Lung (tissue), 12 donors: ENCODE data around the gene GPR176. TPM values are rescaled to one million over a fixed set of nuclear protein-coding genes. Genes with fewer than 3 reads are reported as not detected.

ENCODE experiments used
- ATAC-seq: fragments of 200-7000 bp; cut with Tn5 transposase; one replicate; pipeline ENCODE4 v1.9.1; 2020; ENCODE audit warnings: moderate number of reproducible peaks; ENCODE audit not compliant: insufficient read depth, low FRiP score
- DNase-seq, 3 donors: peaks; one replicate each; pipeline ENCODE4 v3.0.0-alpha.2; 2013 to 2017
- H3K27ac ChIP-seq, 2 donors: one replicate each; pipeline ENCODE4 v1.5.1; 2013; ENCODE audit warnings: mild to moderate bottlenecking in 2 of 2, moderate library complexity in 2 of 2, control low read depth in 1 of 2, inconsistent platforms in 1 of 2, low read depth in 1 of 2, low read length in 1 of 2
- H3K27me3 ChIP-seq, 3 donors: one replicate each; pipeline ENCODE4 v1.5.1; 2013; ENCODE audit warnings: low read length in 2 of 3; ENCODE audit not compliant: control insufficient read depth in 3 of 3, insufficient read depth in 3 of 3
- H3K36me3 ChIP-seq, 4 donors: one replicate each; pipeline ENCODE4 v1.5.1; 2013; ENCODE audit warnings: low read length in 4 of 4, mild to moderate bottlenecking in 1 of 4, moderate library complexity in 1 of 4; ENCODE audit not compliant: control insufficient read depth in 4 of 4, insufficient read depth in 4 of 4
- H3K4me1 ChIP-seq, 5 donors: one replicate each; pipeline ENCODE4 v1.5.1; 2013; ENCODE audit warnings: low read length in 5 of 5, mild to moderate bottlenecking in 2 of 5, moderate library complexity in 1 of 5; ENCODE audit not compliant: control insufficient read depth in 5 of 5, insufficient read depth in 5 of 5
- H3K4me3 ChIP-seq: one replicate; pipeline ENCODE4 v1.5.1; 2013; ENCODE audit warnings: mild to moderate bottlenecking, control low read depth, moderate library complexity
- H3K9ac ChIP-seq, 2 donors: one replicate each; pipeline ENCODE4 v1.5.1; 2013; ENCODE audit warnings: low read length in 2 of 2, control low read depth in 1 of 2; ENCODE audit not compliant: insufficient read depth in 1 of 2
- H3K9me3 ChIP-seq, 4 donors: one replicate each; pipeline ENCODE4 v1.5.1; 2013; ENCODE audit warnings: low read length in 3 of 4, mild to moderate bottlenecking in 1 of 4, moderate library complexity in 1 of 4; ENCODE audit not compliant: control insufficient read depth in 4 of 4, insufficient read depth in 3 of 4
- WGBS, 2 donors: extraction: QIAGEN DNeasy Blood & Tissue Kit; methylation state at CpG; one replicate each; pipeline ENCODE4 v1.1.7; 2013; 5-methylcytosine and 5-hydroxymethylcytosine counted together
- polyA plus RNA-seq, 2 donors: library from polyadenylated mRNA; stranded (reverse); fragments of 200-250 nt; gene quantifications; one replicate each; pipeline ENCODE4 v1.2.1, GENCODE V29; 2013
- total RNA-seq, 2 donors: library from RNA; depleted of rRNA in 1 of 2; stranded (reverse); fragments of >200 nt in 1 of 2; gene quantifications; one replicate each; pipeline ENCODE4 v1.2.1, GENCODE V29; 2014 to 2021
- TF ChIP-seq, protein P1 (sequence below): IDR thresholded peaks from 2 replicates; pipeline ENCODE4 v1.5.1; 2012; ENCODE audit warnings: mild to moderate bottlenecking; ENCODE audit errors: control extremely low read depth, extremely low read depth
- donor health status: control.
- donor health status: control.
- donor health status: Bipolar disorder and iron deficiency.
- donor health status: healthy.
- donor health status: DM: yes; HTN: yes; CAD: no.

The GPR176 gene
- total and polyA plus RNA-seq, 4 donors, result 1.7 to 9.0 (median 6.6) TPM

DNA sequence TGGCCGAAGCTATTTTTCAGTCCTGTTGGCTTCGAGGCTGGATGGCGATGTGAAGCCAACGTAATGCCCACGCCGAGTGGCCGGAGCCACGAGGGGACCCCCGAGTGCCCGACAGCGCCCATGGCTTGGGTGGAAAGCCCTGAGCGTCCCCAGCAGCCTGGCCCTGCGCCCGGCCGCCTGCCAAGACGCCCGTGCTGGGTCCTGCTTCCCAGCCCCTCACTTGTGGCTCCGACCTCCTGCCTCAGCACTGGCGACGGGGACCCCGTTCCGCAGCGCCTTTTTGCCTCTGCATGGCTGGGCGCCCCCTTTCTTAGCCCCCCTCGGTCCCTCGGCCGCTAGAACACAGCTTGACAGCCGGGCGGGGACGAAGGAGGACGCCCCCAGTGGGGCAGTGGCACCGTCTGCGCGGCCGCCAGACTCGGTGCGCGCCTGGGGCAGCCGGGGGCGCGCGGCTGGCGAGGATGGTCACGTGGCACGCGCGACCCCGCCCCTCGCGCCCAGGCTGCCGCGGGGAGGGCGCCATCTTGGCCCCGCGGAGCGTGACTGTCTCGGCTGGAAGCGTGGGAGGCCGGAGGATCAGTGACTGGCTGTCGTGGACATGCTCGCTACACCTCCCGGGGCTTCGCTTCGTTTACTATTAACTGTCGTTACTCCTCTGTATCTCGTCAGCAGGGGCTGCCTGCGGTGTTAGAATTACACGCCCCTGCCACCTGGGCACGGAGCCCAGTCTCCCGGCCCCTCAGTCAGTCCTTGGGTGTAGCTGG lies 626 bp upstream of the GPR176 start:
- Histone ChIP-seq H3K4me1 (peaks cover 0 to 18% (median 0%) of the 10 kb centered on the region in 5 donors), H3K27ac (peak overlapping the region; percentile 35 to 83), H3K9ac (peak overlapping the region in 1 of 2 donors; percentile 75), H3K27me3 (peaks cover 0 to 30% (median 16%) of the 10 kb centered on the region in 3 donors), H3K4me3 (peak overlapping the region; percentile 62), H3K9me3 (no peaks in the 10 kb centered on the region), H3K36me3 (no peaks in the 10 kb centered on the region)
- 1% methylated on average over 62 to 70 of the region's 70 CpGs for WGBS, 2 donors
- ATAC-seq, result peak; percentile 91
- peak; percentile 80 to 89 (median 81) for DNase-seq
- TF ChIP-seq, protein P1, sequence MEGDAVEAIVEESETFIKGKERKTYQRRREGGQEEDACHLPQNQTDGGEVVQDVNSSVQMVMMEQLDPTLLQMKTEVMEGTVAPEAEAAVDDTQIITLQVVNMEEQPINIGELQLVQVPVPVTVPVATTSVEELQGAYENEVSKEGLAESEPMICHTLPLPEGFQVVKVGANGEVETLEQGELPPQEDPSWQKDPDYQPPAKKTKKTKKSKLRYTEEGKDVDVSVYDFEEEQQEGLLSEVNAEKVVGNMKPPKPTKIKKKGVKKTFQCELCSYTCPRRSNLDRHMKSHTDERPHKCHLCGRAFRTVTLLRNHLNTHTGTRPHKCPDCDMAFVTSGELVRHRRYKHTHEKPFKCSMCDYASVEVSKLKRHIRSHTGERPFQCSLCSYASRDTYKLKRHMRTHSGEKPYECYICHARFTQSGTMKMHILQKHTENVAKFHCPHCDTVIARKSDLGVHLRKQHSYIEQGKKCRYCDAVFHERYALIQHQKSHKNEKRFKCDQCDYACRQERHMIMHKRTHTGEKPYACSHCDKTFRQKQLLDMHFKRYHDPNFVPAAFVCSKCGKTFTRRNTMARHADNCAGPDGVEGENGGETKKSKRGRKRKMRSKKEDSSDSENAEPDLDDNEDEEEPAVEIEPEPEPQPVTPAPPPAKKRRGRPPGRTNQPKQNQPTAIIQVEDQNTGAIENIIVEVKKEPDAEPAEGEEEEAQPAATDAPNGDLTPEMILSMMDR, result no peak

DNA sequence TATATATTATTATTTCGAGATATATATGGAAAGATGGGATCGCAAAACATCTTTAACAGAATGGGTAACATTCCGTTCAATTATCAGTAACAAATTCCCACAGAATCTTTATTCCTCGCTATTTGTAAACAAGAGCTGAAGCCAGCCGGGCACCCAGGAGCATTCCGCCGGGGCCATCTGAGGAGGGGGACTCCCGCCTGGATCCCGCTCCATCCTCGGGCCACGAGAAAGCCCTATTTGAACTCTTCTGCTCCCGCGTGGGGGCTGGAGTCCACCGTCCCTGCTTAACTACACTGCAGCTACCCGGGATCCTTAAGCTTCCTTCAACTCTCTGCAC lies 687 bp downstream of the GPR176 start:
- TF ChIP-seq, protein P1, result no peak
- DNase-seq, result no peak
- Histone ChIP-seq H3K36me3 (no peaks in the 10 kb centered on the region), H3K4me3 (peak overlapping the region; percentile 27), H3K9ac (no peak overlapping the region), H3K9me3 (peaks cover 0 to 4% (median 0%) of the 10 kb centered on the region in 4 donors), H3K27ac (peak overlapping the region; percentile 0 to 23), H3K27me3 (peaks cover 0 to 30% (median 16%) of the 10 kb centered on the region in 3 donors), H3K4me1 (peaks cover 0 to 18% (median 0%) of the 10 kb centered on the region in 5 donors)
- no peak for ATAC-seq
- WGBS, 2 donors, result 5 to 6% methylated on average over 15 of the region's 15 CpGs

DNA sequence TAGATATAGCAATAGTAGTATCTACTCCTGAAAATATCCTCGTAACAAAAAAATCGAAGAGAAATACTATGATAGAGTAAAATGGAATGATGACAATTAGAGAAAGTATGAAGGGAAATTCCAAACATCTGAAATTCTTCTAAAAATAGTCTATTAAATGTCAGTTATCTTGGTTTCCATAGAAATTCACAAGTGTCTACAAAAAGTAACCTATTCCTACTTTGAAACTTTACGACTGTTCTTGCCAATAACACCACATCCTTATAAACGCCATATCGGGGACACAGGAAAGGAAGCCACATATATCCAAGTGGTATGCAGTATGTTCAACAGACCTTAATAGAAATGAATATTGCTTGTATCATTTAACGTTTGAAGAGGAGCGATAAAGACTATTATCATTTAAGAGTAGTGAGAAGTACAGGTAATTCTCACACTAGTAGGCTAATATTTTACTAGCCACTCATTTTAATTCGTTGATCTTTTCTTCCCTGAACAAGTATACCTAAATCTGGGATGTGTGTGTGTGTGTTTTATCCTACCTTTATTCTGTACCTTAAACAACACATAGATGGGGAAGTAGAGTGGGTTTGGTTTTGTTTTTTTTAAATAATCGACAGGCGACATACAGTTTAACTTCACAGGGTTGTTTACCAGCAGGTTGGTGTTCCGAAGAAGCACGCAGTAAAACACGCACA lies 1.2 kb downstream of the GPR176 start:
- Histone ChIP-seq H3K36me3 (no peaks in the 10 kb centered on the region), H3K9me3 (peaks cover 0 to 4% (median 0%) of the 10 kb centered on the region in 4 donors), H3K4me1 (peaks cover 0 to 18% (median 0%) of the 10 kb centered on the region in 5 donors), H3K27ac (no peak overlapping the region), H3K4me3 (no peak overlapping the region), H3K27me3 (peaks cover 0 to 30% (median 16%) of the 10 kb centered on the region in 3 donors), H3K9ac (no peak overlapping the region)
- no peak for ATAC-seq
- WGBS, 2 donors, result 26 to 30% methylated on average over 13 of the region's 13 CpGs
- TF ChIP-seq, protein P1, result no peak
- peak in 2 of 3 donors; percentile 28 to 52 for DNase-seq
